ENCODE data around the gene NSUN6. TPM values are rescaled to one million over a fixed set of nuclear protein-coding genes. Genes with fewer than 3 reads are reported as not detected.

NSUN6 gene, protein sequence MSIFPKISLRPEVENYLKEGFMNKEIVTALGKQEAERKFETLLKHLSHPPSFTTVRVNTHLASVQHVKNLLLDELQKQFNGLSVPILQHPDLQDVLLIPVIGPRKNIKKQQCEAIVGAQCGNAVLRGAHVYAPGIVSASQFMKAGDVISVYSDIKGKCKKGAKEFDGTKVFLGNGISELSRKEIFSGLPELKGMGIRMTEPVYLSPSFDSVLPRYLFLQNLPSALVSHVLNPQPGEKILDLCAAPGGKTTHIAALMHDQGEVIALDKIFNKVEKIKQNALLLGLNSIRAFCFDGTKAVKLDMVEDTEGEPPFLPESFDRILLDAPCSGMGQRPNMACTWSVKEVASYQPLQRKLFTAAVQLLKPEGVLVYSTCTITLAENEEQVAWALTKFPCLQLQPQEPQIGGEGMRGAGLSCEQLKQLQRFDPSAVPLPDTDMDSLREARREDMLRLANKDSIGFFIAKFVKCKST
- total RNA-seq (ENCODE audit: low replicate concordance), result 6.8 and 10.3 TPM in 2 replicates

GRCh38 chr10:18651324-18652007 lies at the start of gene NSUN6:
Gene NSUN6 (minus strand): TSS chr10:18651587. CDS start chr10:18651203, 384 bp downstream.

DNA sequence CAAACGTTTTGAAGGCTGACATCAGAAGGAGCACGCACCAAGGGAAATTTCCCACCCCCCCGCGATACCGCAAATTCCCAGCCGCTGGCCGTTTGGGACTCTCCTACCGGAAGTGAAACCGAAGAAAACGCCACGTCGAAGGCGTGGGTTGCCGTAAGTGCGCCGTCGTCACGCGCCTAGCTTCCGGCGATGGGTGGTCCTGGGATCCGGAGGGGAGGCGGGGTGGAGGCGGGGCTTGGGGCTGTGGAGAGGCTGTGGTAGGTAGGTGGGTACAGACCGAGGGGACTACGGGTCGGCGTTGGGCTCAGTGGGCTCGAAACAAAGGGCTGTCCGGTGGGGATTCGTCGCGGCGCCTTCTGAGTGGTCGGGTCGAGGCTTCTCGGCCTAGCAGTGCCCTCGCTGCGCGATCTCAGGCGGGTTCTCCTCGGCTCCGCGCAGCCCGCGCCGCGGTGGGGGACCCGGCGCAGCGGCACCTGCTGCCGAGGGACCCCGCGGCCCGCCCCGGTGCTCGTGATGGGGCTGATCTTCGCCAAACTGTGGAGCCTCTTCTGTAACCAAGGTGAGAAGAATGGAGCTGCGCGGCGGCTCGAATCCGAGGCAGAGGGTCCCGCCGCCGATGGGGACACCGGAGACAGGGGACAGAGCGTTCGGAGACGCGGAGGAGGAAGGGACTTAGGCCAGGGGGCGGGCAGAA lies 7.9 kb upstream of the NSUN6 start, which contains the start of gene ARL5B:
Gene ARL5B, plus strand, starts transcription at position 307 of the 694 bp plus-strand sequence. Its CDS starts 207 bp downstream, at position 514.

Other genes starting within 250 kb of the NSUN6 start
- gene ARL5B, start 7.8 kb upstream of the NSUN6 start, total RNA-seq (ENCODE audit: low replicate concordance), result 5.1 and 15.6 TPM in 2 replicates